HG02840 (cell line): ENCODE measurements around the gene PHTF2.

Experiments
- ATAC-seq: cut with Tn5 transposase; IDR thresholded peaks from one replicate; pipeline ENCODE4 v1.9.1; 2021; ENCODE audit warnings: mild to moderate bottlenecking, moderate library complexity, moderate number of reproducible peaks; ENCODE audit not compliant: unreplicated experiment, low FRiP score

Gene PHTF2

GRCh38 chr7:77791956-77792355, 6.6 kb upstream of the PHTF2 start:
- ATAC-seq: no peak

- no peak for ATAC-seq
Observed at GRCh38 chr7:77794000-77794399, 4.6 kb upstream of the PHTF2 start.

- ATAC-seq: no peak
Observed at GRCh38 chr7:77796109-77796508, 2.5 kb upstream of the PHTF2 start.

- ATAC-seq: no peak
Observed at GRCh38 chr7:77796960-77797359, 1.6 kb upstream of the PHTF2 start.

GRCh38 chr7:77797734-77798393, 709 bp upstream of the PHTF2 start:
- ATAC-seq: peak; percentile 32

GRCh38 chr7:77799078-77799964, 748 bp downstream of the PHTF2 start:
- no peak for ATAC-seq

GRCh38 chr7:77800158-77800557, 1.6 kb downstream of the PHTF2 start:
- ATAC-seq: no peak

- no peak for ATAC-seq
Observed at GRCh38 chr7:77800730-77801129, 2.2 kb downstream of the PHTF2 start.

GRCh38 chr7:77802557-77803405, 4.2 kb downstream of the PHTF2 start:
- ATAC-seq: no peak

GRCh38 chr7:77806425-77806824, 7.9 kb downstream of the PHTF2 start:
- ATAC-seq: no peak

- ATAC-seq: no peak
Observed at GRCh38 chr7:77808517-77808916, 9.9 kb downstream of the PHTF2 start.

- no peak for ATAC-seq
Observed at GRCh38 chr7:77811516-77812289, 13.1 kb downstream of the PHTF2 start.

- ATAC-seq: no peak
Observed at GRCh38 chr7:77812290-77812685, 13.7 kb downstream of the PHTF2 start.

GRCh38 chr7:77813180-77813579, 14.6 kb downstream of the PHTF2 start:
- no peak for ATAC-seq

- no peak for ATAC-seq
Observed at GRCh38 chr7:77819021-77819420, 20.4 kb downstream of the PHTF2 start.

GRCh38 chr7:77820967-77821366, 22.4 kb downstream of the PHTF2 start:
- no peak for ATAC-seq

GRCh38 chr7:77822269-77822668, 23.7 kb downstream of the PHTF2 start:
- no peak for ATAC-seq

- no peak for ATAC-seq
Observed at GRCh38 chr7:77823787-77824186, 25.2 kb downstream of the PHTF2 start.

- ATAC-seq: no peak
Observed at GRCh38 chr7:77824636-77825035, 26.1 kb downstream of the PHTF2 start.

- ATAC-seq: no peak
Observed at GRCh38 chr7:77825131-77825530, 26.6 kb downstream of the PHTF2 start.
